ENCODE results near the gene TMEM234. TPM values are rescaled to one million over a fixed set of nuclear protein-coding genes. Genes with fewer than 3 reads are reported as not detected.

The TMEM234 gene
- total RNA-seq, 2 experiments from 2014 or later, result 11.5 to 12.8 TPM

DNA sequence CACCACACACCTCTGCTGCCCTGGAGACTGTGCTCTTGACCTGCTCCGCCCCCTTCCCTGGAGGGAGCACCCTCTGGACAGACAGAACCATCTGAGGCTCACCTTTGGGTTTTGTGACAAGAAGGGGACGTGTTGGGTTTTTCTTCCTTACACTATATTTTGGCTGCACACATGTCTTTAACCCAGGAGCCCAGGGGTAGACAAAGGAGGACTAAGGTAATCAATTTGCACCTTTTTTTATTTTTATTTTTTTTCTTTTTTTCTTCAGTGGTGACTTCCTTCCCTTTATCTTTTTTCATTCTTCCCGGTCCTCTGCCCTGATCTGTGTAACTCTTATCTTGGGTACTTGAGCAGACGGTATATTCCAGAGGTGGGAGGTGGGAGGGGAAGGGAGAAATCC lies 51.2 kb downstream of the TMEM234 start:
- Mint-ChIP-seq H3K9me3 (no peaks in the 10 kb centered on the region), H3K27me3 (no peaks in the 10 kb centered on the region), H3K27ac (no peak overlapping the region), H3K4me3 (no peak overlapping the region), H3K36me3 (ENCODE audit: low read depth) (peaks cover 81% of the 10 kb centered on the region), H3K4me1 (ENCODE audit: low read depth) (peaks cover 19% of the 10 kb centered on the region)
- ChIA-PET CTCF (interaction anchor here (0.6 kb wide), 1 partner anchor 189 kb away, joined by 4 read pairs; no protein-coding TSS in a partner anchor), POLR2A (interaction anchor here (0.9 kb wide), 1 partner anchor 74 kb away, joined by 3 read pairs; no protein-coding TSS in a partner anchor)
- peaks cover 64% of the 10 kb centered on the region for H3K36me3 ChIP-seq (ENCODE audit: insufficient read depth, low read length)
- peaks cover 3% of the 10 kb centered on the region for H3K4me1 ChIP-seq (ENCODE audit: insufficient read depth, low read length)
- DNase-seq (no peak), ATAC-seq (ENCODE audit: poor library complexity) (no peak)
- TF ChIP-seq, protein P1, sequence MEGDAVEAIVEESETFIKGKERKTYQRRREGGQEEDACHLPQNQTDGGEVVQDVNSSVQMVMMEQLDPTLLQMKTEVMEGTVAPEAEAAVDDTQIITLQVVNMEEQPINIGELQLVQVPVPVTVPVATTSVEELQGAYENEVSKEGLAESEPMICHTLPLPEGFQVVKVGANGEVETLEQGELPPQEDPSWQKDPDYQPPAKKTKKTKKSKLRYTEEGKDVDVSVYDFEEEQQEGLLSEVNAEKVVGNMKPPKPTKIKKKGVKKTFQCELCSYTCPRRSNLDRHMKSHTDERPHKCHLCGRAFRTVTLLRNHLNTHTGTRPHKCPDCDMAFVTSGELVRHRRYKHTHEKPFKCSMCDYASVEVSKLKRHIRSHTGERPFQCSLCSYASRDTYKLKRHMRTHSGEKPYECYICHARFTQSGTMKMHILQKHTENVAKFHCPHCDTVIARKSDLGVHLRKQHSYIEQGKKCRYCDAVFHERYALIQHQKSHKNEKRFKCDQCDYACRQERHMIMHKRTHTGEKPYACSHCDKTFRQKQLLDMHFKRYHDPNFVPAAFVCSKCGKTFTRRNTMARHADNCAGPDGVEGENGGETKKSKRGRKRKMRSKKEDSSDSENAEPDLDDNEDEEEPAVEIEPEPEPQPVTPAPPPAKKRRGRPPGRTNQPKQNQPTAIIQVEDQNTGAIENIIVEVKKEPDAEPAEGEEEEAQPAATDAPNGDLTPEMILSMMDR (IDR thresholded peaks at IDR 0.05), result no peak
- H3K27me3 ChIP-seq (ENCODE audit: control insufficient read depth in 1 of 2, insufficient read depth in 2 of 2, low read length in 2 of 2), result no peaks in the 10 kb centered on the region
- H3K4me3 ChIP-seq (ENCODE audit: low read length), result no peak overlapping the region
- no peaks in the 10 kb centered on the region for H3K9me3 ChIP-seq (ENCODE audit: control insufficient read depth in 1 of 2, insufficient read depth in 1 of 2, low read length in 2 of 2)
- no peak overlapping the region for H3K27ac ChIP-seq (ENCODE audit: low read depth in 1 of 2, low read length in 2 of 2)
- intact Hi-C loops (cut with DNase I, micrococcal nuclease), result no loop called here

Other genes with a start within 250 kb of the TMEM234 start
- gene KHDRBS1, start 208.5 kb downstream of the TMEM234 start, total RNA-seq, result 10 to 100 TPM; 91.6 to 94.2 TPM
- 1 to 10 TPM; 7.2 to 7.9 TPM for gene TMEM39B, start 149.4 kb downstream of the TMEM234 start, total RNA-seq
- 10 to 100 TPM; 47.1 to 47.8 TPM for gene KPNA6, start 114.3 kb downstream of the TMEM234 start, total RNA-seq
- 1 to 10 TPM; 6.3 to 6.4 TPM for gene TXLNA, start 42.7 kb downstream of the TMEM234 start, total RNA-seq
- gene CCDC28B, start 21.8 kb downstream of the TMEM234 start, total RNA-seq, result 1 to 10 TPM; 4.0 to 5.7 TPM
- 1 to 10 TPM; 2.4 to 3.2 TPM for gene IQCC, start 16.7 kb downstream of the TMEM234 start, total RNA-seq
- gene DCDC2B, start 13.3 kb downstream of the TMEM234 start, total RNA-seq, result under 1 TPM in 1 of 2 experiments, not detected in 1; 0.14 TPM
- 100 to 1,000 TPM; 103 to 110 TPM for gene EIF3I, start 54 bp upstream of the TMEM234 start, total RNA-seq
- gene FAM167B, start 24.9 kb upstream of the TMEM234 start, total RNA-seq, result under 1 TPM; 0.38 to 0.45 TPM
- 100 to 1,000 TPM; 187 to 188 TPM for gene LCK, start 28.9 kb upstream of the TMEM234 start, total RNA-seq
- gene HDAC1, start 69.7 kb upstream of the TMEM234 start, total RNA-seq, result 10 to 100 TPM; 56.9 to 61.0 TPM
- gene MARCKSL1, start 113.9 kb upstream of the TMEM234 start, total RNA-seq, result 10 to 100 TPM; 23.4 to 23.6 TPM
- gene FAM229A, start 140.1 kb upstream of the TMEM234 start, total RNA-seq, result 10 to 100 TPM; 38.0 to 38.6 TPM
- under 1 TPM in 1 of 2 experiments, not detected in 1; 0.98 TPM for gene TSSK3, start 140.2 kb upstream of the TMEM234 start, total RNA-seq
- 100 to 1,000 TPM; 186 to 190 TPM for gene BSDC1, start 172.1 kb upstream of the TMEM234 start, total RNA-seq
- not detected for gene ZBTB8B, start 242.7 kb upstream of the TMEM234 start, total RNA-seq